HG03439 (cell line): ENCODE results near the gene MAPK1IP1L.
A peak's percentile ranks its signal among the peaks of the same experiment; 100 is the strongest.
"Not testable (repeated sequence)": the region's sequence is repeated elsewhere in the genome, so short reads cannot be mapped to it uniquely, and the experiment has no call there.

ENCODE experiments used
- ATAC-seq: cut with Tn5 transposase; IDR thresholded peaks from one replicate; pipeline ENCODE4 v1.9.1; 2021; ENCODE audit warnings: mild to moderate bottlenecking, moderate library complexity; ENCODE audit not compliant: unreplicated experiment

The MAPK1IP1L gene

GRCh38 chr14:55051423-55052268, at the start of gene MAPK1IP1L:
MAPK1IP1L (plus strand) TSS chr14:55051647; CDS start chr14:55061684, 10,037 bp downstream.
- peak; percentile 93 for ATAC-seq

- no peak for ATAC-seq
Measured at GRCh38 chr14:55005071-55005470, 46.4 kb upstream of the MAPK1IP1L start.

DNA sequence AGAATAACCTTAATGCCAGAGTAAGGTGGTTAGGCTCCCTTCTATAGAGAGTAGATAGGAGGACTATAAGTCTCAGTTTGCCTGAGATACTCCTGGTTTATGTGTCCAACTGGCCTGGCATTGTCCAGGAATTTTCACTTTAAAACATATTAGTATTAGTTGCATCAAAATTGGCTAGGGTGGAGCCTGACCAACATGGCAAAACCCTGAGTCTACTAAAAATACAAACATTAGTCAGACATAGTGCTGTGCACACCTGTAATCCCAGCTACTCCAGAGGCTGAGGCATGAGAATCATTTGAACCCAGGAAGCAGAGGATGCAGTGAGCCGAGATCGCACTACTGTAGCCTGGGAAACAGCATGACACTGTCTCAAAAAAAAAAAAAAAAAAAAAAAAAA, 36.4 kb upstream of the MAPK1IP1L start:
- no peak for ATAC-seq

DNA sequence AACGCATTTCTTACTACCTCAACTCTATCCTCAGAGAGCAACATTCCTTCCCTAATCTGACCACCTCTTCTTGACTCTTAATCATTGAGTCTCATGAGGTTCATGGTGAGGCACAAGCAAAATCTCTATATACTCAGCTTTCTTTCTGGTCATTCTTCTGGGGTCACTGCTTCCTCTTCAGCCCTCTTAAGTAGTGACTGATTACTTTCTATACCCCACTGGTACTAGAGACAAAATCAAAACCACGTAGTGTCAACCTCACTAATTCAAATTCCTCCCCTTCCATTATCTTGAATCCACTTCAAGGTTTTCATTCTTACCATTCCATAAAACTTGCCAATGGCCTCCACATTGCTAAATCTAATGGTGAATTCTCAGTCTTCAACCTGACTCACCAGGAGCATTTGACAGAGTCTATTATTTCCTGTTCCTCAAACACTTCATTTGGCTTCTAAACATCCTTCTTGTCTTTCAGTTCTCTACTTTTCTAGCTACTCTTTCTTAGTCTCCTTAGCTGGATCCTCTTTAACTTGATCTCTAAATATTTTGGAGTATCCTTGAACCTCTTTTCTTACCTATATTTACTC, 31.4 kb upstream of the MAPK1IP1L start:
- no peak for ATAC-seq

GRCh38 chr14:55024365-55024764, 27.1 kb upstream of the MAPK1IP1L start:
- ATAC-seq, result not testable (repeated sequence)

DNA sequence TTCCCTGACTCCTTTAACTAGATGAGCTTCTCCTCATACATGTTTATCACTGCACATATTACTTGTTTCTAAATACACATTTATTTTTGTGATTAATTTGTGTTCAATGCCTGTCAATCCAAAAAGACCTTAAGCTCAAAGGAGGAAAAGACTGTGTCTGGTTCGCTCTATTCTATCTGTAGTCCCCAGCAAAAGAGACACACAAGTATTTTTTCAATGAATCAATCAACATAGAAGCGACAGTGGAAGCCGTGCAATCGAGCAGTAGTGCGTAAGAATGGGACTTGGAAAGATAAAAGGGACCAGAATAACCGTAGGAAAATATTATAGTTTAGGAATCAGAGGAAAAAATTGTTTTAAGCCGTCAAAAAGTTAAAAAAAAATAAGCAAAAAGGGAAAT, 25.5 kb upstream of the MAPK1IP1L start:
- no peak for ATAC-seq

GRCh38 chr14:55026441-55026792, 25.0 kb upstream of the MAPK1IP1L start:
- no peak for ATAC-seq

GRCh38 chr14:55026793-55027561, 24.5 kb upstream of the MAPK1IP1L start, which contains the start of the genes SOCS4 and WDHD1:
SOCS4 (plus strand) TSS chr14:55027236; CDS start chr14:55043042, 15,806 bp downstream.
WDHD1 (minus strand) TSS chr14:55027099; CDS start chr14:55026787, 312 bp downstream.
- ATAC-seq, result peak; percentile 90

GRCh38 chr14:55028066-55028465, 23.4 kb upstream of the MAPK1IP1L start:
- no peak for ATAC-seq

GRCh38 chr14:55028476-55028875, 23.0 kb upstream of the MAPK1IP1L start:
- ATAC-seq, result no peak

GRCh38 chr14:55031190-55031589, 20.3 kb upstream of the MAPK1IP1L start:
- ATAC-seq, result no peak

DNA sequence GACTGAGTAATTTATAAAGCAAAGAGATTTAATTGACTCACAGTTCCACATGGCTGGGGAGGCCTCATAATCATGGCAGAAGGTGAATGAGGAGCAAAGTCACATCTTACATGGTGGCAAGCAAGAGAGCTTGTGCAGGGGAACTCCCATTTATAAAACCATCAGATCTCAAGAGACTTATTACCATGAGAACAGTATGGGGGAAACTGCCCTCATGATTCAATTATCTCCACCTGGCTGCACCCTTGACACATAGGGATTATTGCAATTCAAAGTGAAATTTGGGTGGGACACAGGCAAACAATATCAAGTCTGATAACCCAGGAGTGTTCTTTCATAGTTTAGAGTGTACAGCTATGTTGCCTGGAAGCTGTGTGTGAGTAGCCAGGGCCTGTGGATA, 13.5 kb upstream of the MAPK1IP1L start:
- not testable (repeated sequence) for ATAC-seq

GRCh38 chr14:55038708-55039107, 12.7 kb upstream of the MAPK1IP1L start:
- no peak for ATAC-seq

DNA sequence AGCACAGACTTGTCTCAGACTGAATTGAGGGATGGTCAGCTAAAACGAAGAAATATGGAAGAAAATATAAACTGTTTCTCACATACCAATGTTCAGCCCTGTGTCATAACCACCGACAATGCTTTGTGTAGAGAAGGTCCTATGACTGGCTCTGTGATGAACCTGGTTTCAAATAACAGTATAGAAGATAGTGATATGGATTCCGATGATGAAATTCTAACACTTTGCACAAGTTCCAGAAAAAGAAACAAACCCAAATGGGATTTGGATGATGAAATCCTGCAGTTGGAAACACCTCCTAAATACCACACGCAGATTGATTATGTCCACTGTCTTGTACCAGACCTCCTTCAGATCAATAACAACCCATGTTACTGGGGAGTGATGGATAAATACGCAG, 7.9 kb upstream of the MAPK1IP1L start:
- ATAC-seq, result no peak

DNA sequence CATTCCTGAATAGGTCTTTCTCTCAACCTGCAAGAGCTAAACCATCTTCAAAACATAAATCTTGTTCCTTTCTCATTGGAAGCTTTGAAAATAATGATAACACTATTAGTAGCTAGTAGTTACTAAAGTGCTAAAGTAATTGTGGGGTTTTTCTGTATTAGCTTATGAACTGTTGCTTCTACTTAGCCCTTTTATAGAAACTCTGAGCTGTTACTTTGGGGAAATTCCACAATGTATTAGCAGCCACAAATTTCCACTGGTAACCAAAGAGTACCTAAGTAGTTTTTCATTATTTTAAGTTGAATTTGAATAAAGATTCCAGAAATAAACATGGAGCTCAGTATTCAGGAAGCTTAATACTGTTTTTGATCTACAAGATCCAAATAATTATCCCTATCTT, 6.4 kb upstream of the MAPK1IP1L start:
- ATAC-seq, result no peak

DNA sequence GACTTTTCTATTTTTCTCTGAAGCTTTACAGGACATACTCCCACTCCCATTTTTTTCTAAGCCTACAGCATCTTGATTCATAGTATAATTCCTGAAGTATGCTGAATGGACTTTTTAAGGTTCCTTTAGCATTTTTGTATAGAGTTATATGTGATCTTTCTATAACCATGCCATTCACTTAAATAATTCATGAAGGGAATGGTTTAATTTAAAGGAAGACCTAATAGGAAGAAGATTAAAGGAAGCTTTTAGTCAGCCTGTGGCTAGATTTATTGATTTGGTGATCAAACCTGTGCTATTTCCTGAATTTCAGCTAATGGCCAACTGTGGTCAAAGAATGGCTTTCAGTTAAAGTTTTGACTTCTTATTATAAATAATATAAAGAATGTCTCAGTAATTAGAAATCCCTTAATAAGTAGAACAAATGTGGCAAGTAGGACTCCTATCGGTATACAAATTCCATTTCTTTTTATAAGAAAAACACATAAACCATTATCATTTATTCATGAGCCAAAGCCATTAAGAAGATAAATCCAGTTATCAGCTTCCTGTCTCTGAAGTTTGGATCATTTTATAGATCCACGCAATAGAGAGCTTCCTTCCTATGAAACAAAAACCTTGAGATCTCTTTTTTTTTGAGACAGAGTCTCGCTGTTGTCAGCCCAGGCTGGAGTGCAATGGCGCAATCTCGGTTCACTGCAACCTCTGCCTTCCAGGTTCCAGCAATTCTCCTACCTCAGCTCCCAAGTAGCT, 4.0 kb upstream of the MAPK1IP1L start:
- no peak for ATAC-seq

DNA sequence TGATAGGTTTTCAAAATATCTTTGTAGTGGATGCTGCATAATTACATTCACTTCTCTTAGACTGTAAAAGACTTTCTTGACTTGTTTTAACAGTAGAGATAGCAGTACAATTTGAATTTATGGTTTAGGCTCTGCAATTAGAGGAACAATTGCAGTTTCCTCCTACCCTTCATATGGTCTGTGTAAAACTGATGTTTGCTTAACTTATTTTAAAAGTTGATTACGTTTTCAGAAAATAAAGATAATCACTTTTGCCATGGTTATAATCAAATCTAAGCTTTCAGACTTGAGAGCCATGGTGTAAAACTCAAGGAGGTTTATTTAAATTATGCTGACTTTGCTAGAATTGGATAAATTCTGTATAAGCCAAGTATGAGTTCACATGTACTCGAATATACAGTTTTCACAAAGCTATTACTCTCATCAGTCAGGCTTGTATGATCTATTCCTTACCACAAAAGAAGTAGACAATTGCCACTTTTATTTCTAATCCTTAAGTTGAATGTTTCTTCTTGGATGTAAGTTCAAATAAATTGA, 2.5 kb upstream of the MAPK1IP1L start:
- ATAC-seq, result no peak

DNA sequence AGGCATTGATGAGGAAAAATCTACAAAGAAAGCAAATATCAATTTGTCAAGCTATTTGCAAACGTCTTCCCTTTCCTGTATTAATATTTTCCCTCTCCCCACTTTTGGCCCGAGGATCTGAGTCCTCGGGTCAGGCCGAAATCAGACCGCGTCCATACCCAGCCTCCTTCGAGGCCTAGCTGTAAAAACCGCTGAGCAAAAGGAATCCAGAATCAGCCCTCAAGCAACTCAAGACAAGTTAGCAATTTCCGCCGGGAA, 353 bp upstream of the MAPK1IP1L start:
- ATAC-seq, result peak; percentile 26

- ATAC-seq, result peak; percentile 10
Measured at GRCh38 chr14:55052269-55052930, 953 bp downstream of the MAPK1IP1L start.

DNA sequence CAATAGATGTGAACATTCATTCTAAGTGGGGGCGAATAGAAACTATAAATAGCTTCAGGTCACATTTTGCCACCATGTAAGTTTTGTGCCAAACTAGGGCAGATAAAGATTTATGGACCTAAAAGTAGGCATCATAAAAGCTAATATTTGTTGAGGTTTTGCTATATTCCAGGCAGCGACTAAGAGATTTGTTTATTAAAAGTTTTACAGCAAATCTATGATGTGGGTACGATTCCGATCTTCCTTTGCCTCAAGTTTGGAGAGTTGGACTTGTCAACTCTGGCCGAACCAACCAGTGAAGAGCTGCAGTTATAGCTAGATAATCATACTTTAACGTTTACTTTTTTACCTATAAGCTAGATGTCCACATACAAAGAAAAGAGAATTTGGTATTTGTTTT, 1.6 kb downstream of the MAPK1IP1L start:
- no peak for ATAC-seq
